Dedifferentiated amniotic fluid mesenchymal stem cell (primary cell): ENCODE results near the gene LYZL4.
A peak's percentile ranks its signal among the peaks of the same experiment; 100 is the strongest.

Experiments used
- DNase-seq: peaks from one replicate; pipeline ENCODE4 v3.0.0-alpha.2; 2016; ENCODE audit errors: extremely low spot score

Gene LYZL4, protein sequence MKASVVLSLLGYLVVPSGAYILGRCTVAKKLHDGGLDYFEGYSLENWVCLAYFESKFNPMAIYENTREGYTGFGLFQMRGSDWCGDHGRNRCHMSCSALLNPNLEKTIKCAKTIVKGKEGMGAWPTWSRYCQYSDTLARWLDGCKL

DNA sequence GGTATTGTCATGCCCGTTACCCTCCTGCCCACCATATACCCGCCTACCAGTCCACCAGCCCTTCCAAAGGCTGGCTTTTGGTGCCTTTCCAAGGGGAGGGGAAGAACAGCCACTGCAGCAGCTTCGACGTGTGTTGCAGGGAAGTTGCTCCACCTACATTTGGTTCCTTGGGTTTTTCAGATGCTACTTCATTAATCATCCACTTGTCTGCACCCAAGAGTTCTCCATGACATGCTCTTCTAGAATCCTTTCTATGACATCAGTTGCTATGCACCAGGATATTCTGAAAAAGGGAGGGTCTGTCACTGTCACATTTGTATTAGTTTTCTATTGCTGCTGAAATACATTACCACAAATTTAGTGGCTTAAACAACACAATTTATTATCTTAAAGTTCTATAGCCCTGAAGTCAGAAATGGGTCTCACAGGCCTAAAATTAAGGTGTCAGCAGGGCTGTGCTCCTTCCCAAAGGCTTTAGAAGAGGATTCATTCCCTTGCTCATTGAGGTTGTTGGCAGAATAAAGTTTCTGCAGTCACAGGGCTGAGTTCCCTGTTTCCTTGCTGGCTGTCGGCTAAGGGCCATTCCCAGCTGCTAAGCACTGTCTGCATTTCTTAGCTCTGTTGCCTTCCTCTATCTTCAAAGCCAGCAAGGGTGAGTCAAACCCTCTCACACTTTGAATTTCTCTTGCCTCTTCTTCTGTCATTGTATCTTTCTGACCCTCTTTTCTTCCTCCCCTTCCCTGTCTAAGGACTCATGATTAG is at the start of gene LYZL4:
Gene LYZL4 (minus strand): TSS at position 241 of the 762 bp plus-strand sequence. CDS start 3,359 bp downstream, outside the sequence.
- no peak for DNase-seq

DNA sequence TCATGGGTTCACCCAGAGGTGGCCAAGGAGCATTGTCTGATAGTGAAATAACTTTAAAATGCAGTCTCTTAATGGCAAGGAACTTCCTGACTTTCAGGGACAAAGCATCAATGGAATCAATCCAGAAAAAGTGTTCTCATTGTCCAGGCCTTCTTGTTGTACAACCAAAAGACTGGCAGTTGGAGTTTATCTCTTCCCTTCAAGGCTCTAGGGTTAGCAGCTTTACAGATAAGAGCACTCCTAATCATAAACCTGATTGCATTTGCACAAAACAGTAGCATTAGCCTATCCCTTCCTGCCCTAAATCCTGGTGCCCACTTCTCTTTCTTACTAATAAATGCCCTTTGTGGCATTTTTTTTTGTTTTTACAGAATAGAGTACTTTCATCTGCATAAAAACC is 48.7 kb upstream of the LYZL4 start:
- no peak for DNase-seq

DNA sequence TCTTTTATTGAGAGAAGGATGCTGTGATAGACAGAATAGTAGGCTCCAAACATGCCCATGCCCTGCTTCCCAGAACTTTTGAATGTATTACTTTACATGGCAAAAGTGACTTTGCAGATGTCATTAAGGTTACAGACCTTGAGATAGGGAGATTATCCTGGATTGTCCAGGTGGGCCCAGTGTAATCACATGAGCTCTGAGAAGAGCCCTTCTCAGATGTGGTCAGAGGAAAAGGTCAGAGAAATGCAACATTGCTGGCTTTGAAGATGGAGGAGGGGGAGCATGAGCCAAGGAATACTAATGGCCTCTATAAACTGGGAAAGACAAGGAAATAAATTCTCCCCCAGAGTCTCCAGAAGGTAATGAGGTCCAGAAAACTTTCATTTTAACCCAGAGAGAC is 45.8 kb upstream of the LYZL4 start:
- no peak for DNase-seq

DNA sequence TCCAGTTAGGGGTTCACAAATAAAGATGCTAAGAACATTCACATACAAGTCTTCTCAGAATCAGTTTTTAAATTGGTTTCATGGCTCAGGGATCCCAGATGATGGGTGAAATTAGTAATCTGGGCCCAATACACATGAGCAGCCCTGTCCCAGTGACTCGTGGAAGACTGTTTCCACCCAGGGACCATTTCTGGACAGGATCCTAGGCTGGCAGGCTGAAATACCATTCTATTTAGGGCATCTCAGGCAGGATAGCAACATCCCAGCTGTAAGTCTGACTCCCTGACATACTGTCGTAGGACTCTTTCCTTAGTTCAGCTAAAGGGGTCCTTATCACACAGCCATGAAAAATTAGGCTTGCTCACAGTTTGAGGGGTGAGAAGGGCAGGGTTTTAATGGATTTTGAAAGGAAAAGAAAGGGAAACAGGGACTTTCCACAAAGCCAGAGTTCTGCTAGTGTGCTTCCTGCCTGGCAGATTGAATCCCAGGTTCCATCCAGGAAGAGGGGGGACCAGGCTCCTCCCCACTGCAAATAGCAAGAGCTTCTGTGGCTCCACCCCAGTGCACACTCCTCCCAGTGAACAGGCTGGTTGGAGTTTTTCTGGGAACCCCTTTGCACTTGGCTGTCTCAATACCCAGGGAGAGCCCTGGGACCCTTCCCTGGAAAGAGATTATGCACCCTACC is 41.3 kb upstream of the LYZL4 start:
- DNase-seq = no peak

DNA sequence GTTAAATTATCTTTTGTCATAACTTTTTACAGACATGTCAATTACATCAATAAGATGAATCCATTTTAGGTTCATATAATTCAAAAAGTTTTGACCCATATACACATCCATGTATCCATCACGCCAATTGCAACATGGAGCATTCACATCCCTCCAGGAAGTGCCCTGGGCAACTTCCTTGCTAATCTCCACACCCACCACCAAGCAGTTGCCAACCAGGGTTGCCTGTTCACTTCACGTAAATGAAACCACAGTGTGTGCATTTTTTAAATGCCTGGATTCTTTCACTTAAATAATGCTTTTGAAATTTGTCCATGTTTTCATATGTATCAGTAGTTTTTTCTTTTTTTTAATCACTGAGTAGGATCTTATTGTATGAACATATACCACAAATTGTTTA is 40.7 kb upstream of the LYZL4 start:
- DNase-seq = no peak

DNA sequence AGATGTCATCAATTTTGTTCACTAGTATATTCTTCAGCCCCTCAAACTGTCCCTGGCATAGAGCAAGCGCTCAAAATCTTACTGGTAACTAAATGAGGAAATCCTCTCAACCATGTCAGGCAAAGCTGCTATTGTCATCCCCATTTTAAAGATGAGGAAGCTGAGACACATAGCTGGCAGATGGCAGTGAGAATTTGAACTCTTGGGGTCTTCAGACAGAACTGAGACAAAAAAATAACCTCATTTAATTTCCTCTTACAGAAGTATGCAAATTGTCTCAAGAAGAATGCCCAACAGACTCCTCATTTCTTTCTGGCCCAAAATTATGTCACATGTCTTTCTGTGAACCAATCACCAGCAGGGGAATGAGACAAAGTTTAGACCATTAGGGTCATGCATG is 40.2 kb upstream of the LYZL4 start:
- DNase-seq = no peak

DNA sequence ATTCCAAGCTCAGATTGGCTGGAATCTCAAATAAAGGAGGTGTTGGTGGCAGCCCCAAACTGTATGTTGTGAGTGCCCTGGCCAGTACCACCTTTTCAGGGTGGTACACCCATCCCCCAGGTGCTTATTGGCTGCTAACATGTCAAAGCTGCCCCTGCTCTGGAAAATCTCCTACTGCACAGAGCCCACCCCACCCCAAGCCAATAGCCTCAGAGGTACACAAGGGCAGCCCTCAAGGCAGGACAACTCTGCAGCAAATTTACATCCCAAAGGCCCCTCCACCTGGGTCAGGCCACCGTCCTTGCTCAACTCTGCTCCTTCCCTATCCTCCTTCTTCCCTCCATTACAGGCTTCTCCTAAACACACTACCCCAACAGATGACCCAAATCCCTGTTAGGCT is 37.1 kb upstream of the LYZL4 start:
- no peak for DNase-seq

DNA sequence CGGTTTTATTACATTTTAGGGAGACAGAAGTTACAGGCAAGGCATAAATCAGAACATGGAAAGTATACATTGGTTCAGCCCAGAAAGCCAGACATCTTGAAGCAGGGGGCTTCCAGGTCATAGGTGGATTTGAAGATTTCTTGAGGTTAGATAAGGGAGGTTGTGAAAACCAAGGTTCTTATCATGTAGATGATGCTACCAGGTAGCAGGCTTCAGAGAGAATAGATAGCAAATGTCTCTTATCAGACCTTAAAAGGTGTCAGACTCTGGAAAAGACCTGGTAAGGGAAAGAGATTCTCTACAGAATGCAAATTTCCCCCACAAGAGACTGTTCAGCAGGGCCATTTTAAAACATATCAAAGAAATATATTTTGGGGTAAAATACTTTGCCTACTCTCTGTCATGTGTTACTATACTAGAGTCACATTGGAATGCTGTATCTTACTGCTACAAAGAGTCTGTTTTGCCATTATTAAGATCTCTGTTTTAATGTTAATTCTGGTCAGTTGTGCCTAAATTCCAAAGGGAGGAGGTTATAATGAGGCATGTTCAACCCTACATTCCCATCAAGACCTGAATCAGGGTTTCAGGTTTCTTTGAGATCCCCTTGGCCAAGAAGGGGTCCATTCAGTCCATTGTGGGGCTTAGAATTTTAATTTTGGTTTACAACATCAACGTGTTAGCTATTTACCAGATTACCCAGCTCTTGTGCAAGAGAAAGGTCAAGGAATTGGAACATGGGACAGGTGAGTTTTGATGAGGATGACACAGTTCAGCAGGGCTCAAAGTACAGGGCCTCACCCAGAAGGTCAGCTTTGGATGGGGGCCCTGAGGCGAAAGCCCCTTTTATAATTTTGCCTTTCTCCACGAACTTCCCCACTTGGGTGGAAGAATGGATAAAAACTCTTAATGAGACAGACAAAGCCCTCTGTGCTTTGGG is 36.0 kb upstream of the LYZL4 start:
- no peak for DNase-seq

DNA sequence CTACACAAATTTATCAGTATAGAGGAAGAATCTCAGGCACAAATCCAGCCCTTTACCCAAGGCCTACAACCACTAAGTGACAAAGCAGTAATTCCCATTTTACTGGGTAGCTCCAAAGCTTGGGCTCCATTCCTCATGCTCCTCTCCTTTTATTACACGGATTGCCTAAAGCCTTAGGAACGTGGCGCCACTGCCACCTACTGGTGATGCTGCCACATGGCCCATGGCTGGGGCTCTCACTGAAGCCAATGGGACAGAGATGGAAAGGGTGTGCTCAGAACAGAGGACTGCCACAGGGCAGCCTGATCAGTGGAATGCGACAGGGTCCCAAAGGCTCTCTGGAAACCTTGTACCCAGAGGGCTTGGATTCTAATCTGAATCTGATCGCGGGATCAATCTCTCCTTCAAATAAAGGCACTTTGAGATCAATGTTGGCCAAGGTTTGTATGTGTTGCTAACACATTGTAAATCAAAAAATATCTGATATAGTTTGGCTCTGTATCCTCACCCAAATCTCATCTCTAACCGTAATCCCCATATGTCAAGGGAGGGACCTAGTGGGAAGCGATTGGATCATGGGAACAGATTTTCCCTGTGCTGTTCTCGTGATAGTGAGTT is 33.5 kb upstream of the LYZL4 start:
- DNase-seq = peak; percentile 64

DNA sequence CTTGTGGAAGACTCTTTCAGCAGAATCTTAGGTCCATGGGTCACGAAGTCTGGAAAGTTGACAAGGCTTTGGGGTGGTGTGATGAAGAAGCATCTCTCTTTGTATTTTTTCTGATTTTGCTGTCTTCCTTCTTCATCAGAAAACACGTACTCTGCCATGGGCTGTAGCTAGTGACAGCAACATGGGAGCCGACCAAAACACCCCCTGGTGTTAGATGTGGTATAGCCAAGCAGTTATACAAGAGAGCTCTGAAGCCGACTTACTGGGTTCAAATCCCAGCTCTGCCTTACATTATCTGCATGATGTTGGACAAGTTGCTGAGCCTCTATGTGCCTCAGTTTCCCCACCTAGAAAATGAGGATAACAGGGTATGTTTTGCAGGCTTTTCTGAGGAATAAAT is 32.9 kb upstream of the LYZL4 start:
- DNase-seq = no peak

DNA sequence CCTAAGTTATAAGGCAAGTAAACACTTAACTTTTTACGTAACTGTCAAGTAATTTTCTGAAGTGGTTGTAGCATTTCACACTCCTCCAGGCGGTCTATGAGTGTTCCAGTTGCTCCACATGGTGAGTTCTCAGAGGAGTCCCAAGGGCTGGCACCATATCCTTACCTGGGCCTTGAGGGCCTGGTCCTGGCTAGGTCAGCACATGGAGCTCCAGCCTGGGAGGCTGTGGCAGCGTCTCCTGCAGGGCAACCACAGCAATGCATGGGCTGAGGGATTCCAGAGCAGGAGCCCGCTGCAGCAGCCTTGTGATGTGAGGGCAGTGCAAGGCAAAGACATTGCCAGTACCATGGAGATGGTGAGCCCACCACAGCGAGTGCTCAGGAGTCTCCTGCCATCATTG is 32.2 kb upstream of the LYZL4 start:
- no peak for DNase-seq

DNA sequence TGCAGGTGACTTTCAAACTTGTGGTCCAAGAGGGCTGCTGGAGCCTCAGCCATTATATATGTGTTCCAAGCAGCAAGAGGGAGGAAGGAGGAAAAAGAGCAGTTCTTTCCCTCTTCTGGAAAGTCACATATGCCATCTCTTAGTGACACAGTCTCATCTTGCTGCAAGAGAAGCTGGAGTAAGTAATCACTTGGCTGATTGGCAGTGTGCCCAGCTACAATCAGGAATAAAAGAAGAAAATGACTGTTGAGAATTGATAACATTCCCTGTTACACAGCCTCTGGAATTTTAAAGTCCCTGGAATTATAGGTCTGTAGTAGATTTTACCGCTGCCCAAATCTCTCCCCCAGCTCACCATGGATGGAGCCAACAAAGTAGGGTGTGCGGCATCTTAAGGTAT is 31.4 kb upstream of the LYZL4 start:
- DNase-seq = no peak

DNA sequence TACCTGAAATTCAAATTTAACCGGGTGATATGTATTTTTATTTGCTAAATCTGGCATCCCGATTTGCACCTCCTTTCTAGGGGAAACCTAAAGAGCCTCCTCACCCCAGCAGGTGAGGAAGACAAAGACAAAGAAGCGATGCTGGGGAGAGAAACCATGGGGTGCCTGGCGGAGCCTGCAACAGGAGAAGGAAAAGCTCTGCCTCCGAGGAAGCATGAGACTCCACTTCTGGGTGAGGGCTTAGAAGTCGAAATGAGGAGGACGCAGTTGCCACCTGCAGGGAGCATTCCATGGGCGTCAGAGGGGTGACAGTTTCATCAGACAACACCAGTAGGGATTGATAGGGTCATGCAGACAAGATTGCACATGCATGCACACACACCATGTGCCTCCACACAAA is 30.5 kb upstream of the LYZL4 start:
- no peak for DNase-seq

DNA sequence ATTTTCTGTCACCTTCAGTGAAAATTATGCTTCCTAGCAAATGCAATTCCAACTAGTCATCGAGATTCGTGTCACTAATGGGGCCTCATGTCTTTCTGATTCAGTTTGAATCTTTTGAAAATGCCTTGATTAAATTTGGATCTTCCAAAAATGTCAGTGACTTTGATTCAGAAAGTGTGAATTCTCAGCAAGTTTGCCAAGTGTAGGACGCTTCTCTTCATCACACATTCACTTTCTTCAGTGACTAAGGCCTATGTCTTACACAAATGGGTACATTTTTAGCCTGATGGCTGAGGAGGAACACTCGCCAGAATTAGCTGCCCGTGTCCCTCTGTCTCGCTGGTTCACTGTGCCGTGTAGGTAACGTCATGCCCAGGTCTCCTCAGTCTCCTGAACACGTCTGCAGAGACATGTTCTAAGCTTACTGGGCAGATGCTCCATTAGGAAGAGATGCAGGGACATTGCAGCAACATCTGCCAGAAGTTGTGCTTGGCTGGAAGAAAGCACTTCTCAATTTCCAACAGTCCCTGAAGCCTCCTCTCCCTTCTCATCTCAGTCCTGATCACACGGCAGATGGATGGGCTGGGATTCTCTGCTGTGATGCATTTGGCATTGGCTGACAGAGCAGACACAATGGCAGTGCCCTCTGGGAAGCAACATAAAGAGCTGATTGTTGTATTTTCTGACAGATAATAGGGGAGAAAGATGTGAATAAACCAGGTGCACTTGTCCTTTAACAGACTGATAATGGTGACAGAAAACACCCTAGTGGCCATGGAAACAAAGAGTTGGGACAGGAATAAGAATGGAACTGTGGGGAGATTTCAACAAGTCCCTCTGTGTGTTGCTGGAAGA is 29.1 kb upstream of the LYZL4 start:
- DNase-seq = no peak

DNA sequence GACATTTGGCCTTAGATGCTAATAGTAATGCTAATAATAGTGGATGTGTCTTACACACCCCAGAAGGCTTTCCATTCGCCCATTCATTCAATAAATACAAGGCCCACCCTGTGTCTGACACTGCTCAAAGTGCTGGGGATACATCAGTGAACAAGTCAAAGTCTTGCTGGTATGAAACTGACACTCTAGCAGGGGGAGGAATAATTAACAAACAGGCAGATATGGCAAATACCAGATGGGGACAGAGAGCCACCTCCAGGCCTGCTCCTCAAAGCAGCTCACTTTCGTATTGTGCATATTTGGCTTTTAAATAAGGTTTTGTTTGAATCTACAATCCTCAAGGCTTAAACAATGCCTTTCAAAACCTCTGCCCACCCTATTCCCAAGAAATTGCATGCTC is 28.3 kb upstream of the LYZL4 start:
- no peak for DNase-seq

DNA sequence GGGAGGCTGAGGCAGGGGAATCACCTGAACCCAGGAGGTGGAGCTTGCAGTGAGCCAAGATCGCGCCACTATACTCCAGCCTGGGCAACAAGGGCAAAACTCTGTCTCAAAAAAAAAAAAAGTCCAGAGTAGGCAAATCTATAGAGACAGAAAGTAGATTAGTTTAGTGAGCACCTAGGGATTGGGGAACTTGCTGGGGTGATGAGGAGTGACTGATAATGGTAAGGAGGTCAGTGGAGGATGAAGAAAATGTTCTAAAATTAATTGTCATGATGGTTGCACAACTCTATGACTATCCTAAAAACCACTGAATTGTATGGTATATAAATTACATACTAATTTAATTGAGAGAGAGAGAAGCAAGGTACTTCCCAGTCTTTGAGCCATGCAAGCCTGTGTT is 27.8 kb upstream of the LYZL4 start:
- DNase-seq = no peak

DNA sequence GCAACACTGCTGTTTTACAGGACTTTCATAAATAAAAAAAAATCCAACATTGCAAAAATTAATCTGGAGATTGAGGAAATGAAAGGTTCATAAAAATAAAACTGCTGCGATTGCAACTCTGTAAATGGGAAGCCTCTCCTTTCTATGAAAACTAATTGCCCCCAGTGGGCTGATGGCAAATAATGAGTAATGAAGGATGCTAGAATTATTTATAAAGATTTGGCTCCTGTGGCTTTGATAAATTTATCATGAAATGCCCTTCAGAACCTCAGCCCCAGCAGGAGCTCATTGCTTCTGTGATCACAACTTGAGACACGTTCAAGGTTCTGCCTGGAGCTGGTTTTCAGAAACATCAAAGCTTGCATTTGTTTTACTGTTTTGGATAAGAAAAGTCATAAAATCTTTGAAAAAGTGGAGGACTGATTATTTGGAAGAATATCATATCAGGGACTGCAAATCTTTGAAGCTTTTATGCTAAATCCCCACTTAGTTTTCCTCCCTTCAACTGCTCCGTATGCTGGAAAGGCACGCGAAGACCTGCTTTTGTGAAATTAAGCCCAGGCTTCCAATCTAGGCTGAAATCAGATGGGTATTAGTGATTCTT is 24.5 kb upstream of the LYZL4 start:
- DNase-seq = no peak

DNA sequence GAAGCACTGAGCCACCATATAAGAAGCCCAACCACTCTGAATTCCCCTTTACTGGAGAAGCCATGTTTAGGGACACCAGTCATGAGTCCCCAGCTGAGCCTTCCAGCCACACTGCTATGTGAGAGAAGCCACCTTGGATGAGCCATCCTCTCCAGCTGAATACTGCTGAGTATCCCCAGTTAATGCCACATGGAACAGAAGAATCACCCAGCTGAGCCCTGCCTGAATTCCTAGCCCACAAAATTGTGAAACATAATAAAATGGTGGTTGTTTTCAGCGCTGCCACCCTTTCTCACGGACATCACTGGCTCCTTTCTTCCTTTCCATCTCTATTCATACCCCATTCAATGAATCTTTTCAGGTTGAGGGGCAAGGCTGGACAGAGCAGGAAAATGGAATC is 22.1 kb upstream of the LYZL4 start:
- no peak for DNase-seq

DNA sequence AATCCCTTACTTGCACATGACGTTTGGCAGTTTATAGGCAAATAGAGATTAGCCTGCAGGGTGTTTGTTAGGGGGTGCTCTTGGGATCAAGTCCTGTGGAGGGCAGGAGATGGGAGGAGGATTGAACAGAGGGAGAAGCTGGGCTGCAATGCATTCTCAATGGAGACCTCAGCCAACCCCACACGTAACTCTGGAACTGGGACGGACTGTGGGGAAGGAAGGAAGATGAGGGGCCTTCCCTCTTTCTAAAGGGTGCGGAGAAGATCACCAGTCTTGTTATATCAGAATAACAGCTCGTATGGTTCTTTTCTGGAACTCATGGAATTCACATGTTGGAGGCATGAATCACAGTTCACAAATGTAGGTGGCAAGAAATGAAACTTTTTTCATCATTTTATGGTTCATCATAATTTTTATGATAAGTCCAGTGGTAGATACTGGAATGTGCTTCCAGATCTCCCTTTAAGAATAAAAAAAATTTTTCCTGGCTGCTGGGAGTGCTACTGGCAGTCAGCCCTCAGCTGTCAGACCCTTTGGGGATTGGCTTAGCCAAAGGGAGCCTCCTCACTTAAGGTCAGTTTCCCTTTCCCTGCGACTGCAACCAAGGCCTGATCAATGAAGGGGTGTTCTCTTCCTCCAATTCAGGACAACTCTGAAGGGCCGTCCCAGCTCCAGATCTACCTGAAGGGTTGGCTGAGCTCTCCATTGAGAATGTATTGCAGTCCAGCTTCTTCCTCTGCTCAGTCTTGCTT is 20.5 kb upstream of the LYZL4 start:
- DNase-seq = no peak

DNA sequence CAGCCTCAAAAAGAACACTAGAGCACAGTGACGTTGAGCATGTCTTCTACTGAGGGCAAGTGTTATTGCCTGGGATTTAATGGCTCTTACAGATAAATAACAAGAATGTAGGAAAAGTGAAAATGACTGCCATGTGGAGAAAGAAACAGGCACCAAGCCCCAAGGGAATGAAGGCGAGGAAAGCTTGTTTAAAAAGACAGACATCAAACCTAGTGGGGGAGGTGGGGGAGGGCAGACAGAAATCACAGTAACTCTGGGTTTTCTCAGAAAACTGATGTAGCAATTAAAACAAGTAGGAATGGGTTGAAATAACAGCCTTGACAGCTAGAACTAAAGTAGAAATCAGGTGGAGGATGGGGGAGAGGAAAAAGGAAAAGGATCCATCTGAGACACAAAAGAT is 18.4 kb upstream of the LYZL4 start:
- DNase-seq = no peak
